ENCODE data around the gene LNX2. TPM values are rescaled to one million over a fixed set of nuclear protein-coding genes. Genes with fewer than 3 reads are reported as not detected.
"Not testable (repeated sequence)": the region's sequence is repeated elsewhere in the genome, so short reads cannot be mapped to it uniquely, and the experiment has no call there.

Gene LNX2
- total RNA-seq, 5 donors from 2014 or later (not counting 1 experiment from before 2014, with no cell fraction given), result 5.0 to 11.8 (median 9.8) TPM

DNA sequence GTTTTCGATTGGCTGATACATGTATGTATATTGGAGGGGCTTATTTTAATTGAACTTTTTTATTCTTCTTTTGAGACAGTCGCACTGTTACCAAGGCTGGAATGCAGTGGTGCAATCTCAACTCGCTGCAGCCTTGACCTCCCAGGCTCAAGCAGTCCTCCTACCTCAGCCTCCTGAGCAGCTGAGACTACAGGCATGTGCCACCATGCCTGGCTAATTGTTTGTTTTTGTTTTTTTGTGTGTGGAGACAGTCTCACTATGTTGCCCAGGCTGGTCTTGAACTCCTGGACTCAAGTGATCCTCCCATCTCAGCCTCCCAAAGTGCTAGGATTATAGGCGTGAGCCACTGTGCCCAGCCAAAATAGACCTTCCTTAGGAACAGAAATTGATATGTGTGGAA lies 8.4 kb upstream of the LNX2 start:
- H3K27me3 ChIP-seq (replicated peaks in 1 of 2; ENCODE audit: control insufficient read depth in 2 of 2, extremely low read depth in 1 of 2, insufficient read depth in 2 of 2, low read length in 1 of 2), result not testable (repeated sequence)

DNA sequence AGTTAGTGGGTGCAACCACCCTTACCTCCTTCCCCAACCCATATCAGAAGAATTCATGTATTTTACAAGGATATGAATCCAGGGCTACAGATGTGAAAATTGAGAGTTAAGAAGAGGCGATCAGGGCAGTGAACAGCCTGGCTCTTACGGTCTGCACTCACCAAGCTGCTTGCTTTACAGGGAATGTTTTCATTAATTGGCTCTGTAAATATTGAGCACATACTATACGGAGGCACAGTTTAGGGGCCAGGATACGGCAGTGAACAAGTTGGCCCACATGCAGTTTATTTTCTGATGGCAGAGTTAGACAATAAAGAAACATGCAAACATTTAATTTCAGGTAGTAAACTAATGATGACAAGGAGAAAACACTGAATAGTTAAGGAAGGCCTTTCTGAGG lies 7.8 kb upstream of the LNX2 start:
- no peaks in the 10 kb centered on the region for H3K9me3 Mint-ChIP-seq
- Histone ChIP-seq H3K36me3 (ENCODE audit: control insufficient read depth in 2 of 2, extremely low read depth in 1 of 2, insufficient read depth in 1 of 2, low read length in 1 of 2) (peaks cover 6 to 24% of the 10 kb centered on the region in 2 donors), H3K9me3 (no peaks in the 10 kb centered on the region), H3K4me1 (ENCODE audit: control insufficient read depth in 1 of 2, extremely low read depth in 1 of 2, insufficient read depth in 2 of 2, low read length in 2 of 2) (peaks cover 6 to 7% of the 10 kb centered on the region in 2 experiments), H3K27me3 (replicated peaks in 1 of 2; ENCODE audit: control insufficient read depth in 2 of 2, extremely low read depth in 1 of 2, insufficient read depth in 2 of 2, low read length in 1 of 2) (no peaks in the 10 kb centered on the region), H3K4me3 (ENCODE audit: control insufficient read depth in 1 of 2, extremely low read depth in 1 of 2, low read length in 1 of 2) (no peak overlapping the region), H3K27ac (ENCODE audit: low read length) (no peak overlapping the region)
- no peak overlapping the region for H3K27ac Mint-ChIP-seq
- ChIA-PET POLR2A (no interaction called here), CTCF (no interaction called here)
- no peak for DNase-seq
- no peaks in the 10 kb centered on the region for H3K27me3 Mint-ChIP-seq
- peaks cover 51% of the 10 kb centered on the region for H3K36me3 Mint-ChIP-seq
- 100% methylated on average over 3 of the region's 4 CpGs for WGBS (ENCODE audit: insufficient coverage)
- no peak for ATAC-seq (replicated peaks in 1 of 4)
- peaks cover 79 to 85% (median 80%) of the 10 kb centered on the region in 3 donors for H3K4me1 Mint-ChIP-seq
- H3K4me3 Mint-ChIP-seq, result no peak overlapping the region

More for the DNA sequence above, 8.4 kb upstream of the LNX2 start:
- H3K4me3 ChIP-seq (ENCODE audit: control insufficient read depth in 1 of 2, extremely low read depth in 1 of 2, low read length in 1 of 2); H3K27ac Mint-ChIP-seq; POLR2A ChIA-PET; DNase-seq; H3K27me3 Mint-ChIP-seq; H3K27ac ChIP-seq (ENCODE audit: low read length); H3K9me3 Mint-ChIP-seq; H3K9me3 ChIP-seq; ATAC-seq (replicated peaks in 1 of 4); H3K4me3 Mint-ChIP-seq; H3K4me1 ChIP-seq (ENCODE audit: control insufficient read depth in 1 of 2, extremely low read depth in 1 of 2, insufficient read depth in 2 of 2, low read length in 2 of 2): not testable (repeated sequence)
- CTCF ChIA-PET, result interaction anchor here in 1 of 2 donors (1.0 kb wide), 1 partner anchor 8 kb away, joined by 3 read pairs; the partner anchor contains the start of gene LNX2
- 92% methylated on average over 2 of the region's 4 CpGs for WGBS (ENCODE audit: insufficient coverage)
- H3K36me3 ChIP-seq (ENCODE audit: control insufficient read depth in 2 of 2, extremely low read depth in 1 of 2, insufficient read depth in 1 of 2, low read length in 1 of 2), result peaks cover 6 to 24% of the 10 kb centered on the region in 2 donors
- peaks cover 73 to 84% (median 73%) of the 10 kb centered on the region in 3 donors for H3K4me1 Mint-ChIP-seq
- H3K36me3 Mint-ChIP-seq, result peaks cover 48% of the 10 kb centered on the region

DNA sequence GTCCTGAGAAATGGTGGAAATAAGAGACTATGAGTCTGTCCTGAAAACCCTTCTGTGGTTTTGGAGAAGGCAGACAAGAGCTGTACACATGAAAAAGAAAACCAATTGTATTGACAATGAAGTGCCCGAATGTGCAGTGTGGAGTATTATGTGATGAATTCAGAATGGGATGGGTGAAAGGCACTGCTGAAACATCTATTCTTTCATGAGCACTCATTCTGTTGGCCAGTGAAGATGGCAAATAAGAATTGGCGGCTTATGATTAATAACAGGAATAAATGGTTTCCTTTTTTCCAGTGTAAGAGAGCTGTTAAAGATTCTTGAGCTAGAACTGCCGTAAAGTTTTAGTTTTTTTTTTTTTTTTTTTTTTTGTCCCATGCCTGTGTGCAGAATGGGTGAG lies 7.1 kb upstream of the LNX2 start:
- Histone ChIP-seq H3K4me3 (ENCODE audit: control insufficient read depth in 1 of 2, extremely low read depth in 1 of 2, low read length in 1 of 2) (no peak overlapping the region), H3K9me3 (no peaks in the 10 kb centered on the region), H3K36me3 (ENCODE audit: control insufficient read depth in 2 of 2, extremely low read depth in 1 of 2, insufficient read depth in 1 of 2, low read length in 1 of 2) (peaks cover 6 to 17% of the 10 kb centered on the region in 2 donors), H3K27me3 (replicated peaks in 1 of 2; ENCODE audit: control insufficient read depth in 2 of 2, extremely low read depth in 1 of 2, insufficient read depth in 2 of 2, low read length in 1 of 2) (no peaks in the 10 kb centered on the region), H3K4me1 (ENCODE audit: control insufficient read depth in 1 of 2, extremely low read depth in 1 of 2, insufficient read depth in 2 of 2, low read length in 2 of 2) (peaks cover 9 to 14% of the 10 kb centered on the region in 2 experiments), H3K27ac (ENCODE audit: low read length) (no peak overlapping the region)
- POLR2A ChIA-PET, result interaction anchor here in 1 of 2 donors (0.5 kb wide), 1 partner anchor 198 kb away, joined by 3 read pairs; no protein-coding TSS in a partner anchor
- Mint-ChIP-seq H3K27me3 (no peaks in the 10 kb centered on the region), H3K9me3 (no peaks in the 10 kb centered on the region), H3K4me1 (peaks cover 79 to 87% (median 82%) of the 10 kb centered on the region in 3 donors), H3K36me3 (peaks cover 49% of the 10 kb centered on the region), H3K4me3 (no peak overlapping the region), H3K27ac (no peak overlapping the region)
- DNase-seq (no peak), ATAC-seq (replicated peaks in 1 of 4) (no peak)
- CTCF ChIA-PET, result no interaction called here
- 63% methylated on average over 1 of the region's 3 CpGs for WGBS (ENCODE audit: insufficient coverage)

DNA sequence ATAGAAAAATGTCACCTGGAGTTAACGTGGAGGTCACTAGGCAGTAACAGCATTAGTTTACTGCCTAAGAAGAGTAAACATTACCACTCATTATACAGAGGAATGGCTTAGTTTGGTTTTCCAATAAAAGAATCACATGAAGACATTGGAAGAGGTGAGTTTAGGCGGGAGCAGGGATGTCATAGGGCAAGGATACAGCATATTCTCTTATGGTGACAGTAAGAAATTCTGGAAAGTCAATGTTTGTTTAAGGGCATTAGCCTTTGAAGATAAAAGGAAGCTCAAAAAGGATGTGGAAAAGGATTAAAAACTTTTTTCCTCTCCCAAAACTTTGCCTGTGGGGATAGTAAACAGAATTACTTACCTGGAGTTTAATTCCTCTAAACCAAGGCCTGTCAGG lies 5.5 kb upstream of the LNX2 start:
- WGBS (ENCODE audit: insufficient coverage), result 90% methylated on average over 1 of the region's 2 CpGs
- H3K36me3 Mint-ChIP-seq, result peaks cover 40% of the 10 kb centered on the region
- H3K4me3 Mint-ChIP-seq, result no peak overlapping the region
- H3K27me3 Mint-ChIP-seq, result no peaks in the 10 kb centered on the region
- peaks cover 2 to 14% of the 10 kb centered on the region in 2 donors for H3K36me3 ChIP-seq (ENCODE audit: control insufficient read depth in 2 of 2, extremely low read depth in 1 of 2, insufficient read depth in 1 of 2, low read length in 1 of 2)
- H3K4me1 Mint-ChIP-seq, result peaks cover 68 to 77% (median 70%) of the 10 kb centered on the region in 3 donors
- peaks cover 9 to 20% of the 10 kb centered on the region in 2 experiments for H3K4me1 ChIP-seq (ENCODE audit: control insufficient read depth in 1 of 2, extremely low read depth in 1 of 2, insufficient read depth in 2 of 2, low read length in 2 of 2)
- no peak overlapping the region for H3K27ac Mint-ChIP-seq
- H3K27ac ChIP-seq (ENCODE audit: low read length), result no peak overlapping the region
- no peaks in the 10 kb centered on the region for H3K9me3 ChIP-seq
- no peaks in the 10 kb centered on the region for H3K27me3 ChIP-seq (replicated peaks in 1 of 2; ENCODE audit: control insufficient read depth in 2 of 2, extremely low read depth in 1 of 2, insufficient read depth in 2 of 2, low read length in 1 of 2)
- ChIA-PET CTCF (interaction anchor here in 1 of 2 donors (1.3 kb wide), 1 partner anchor 9 kb away, joined by 4 read pairs; no protein-coding TSS in a partner anchor), POLR2A (no interaction called here)
- no peak overlapping the region for H3K4me3 ChIP-seq (ENCODE audit: control insufficient read depth in 1 of 2, extremely low read depth in 1 of 2, low read length in 1 of 2)
- ATAC-seq (replicated peaks in 1 of 4), result no peak
- DNase-seq, result no peak
- H3K9me3 Mint-ChIP-seq, result no peaks in the 10 kb centered on the region

DNA sequence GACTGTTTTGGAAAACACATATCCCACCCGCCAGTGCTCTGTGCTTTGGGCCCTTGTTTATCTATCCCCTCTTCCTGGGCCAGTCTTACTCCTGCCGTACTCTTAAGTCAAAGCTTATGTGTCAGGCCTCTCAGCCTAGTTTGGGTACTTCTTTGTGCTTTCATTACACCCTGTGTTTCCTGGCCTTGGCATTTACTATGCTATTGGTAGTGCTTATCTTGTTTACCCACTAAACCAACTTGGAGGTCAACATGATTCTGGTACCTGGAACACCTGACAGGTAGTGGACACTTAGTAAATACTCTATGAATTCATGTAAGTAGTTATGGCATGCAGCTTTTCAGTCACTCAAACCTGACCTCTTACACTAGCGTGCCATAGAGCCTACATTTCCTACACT lies 3.7 kb upstream of the LNX2 start:
- H3K9me3 Mint-ChIP-seq, result no peaks in the 10 kb centered on the region
- Histone ChIP-seq H3K4me1 (ENCODE audit: control insufficient read depth in 1 of 2, extremely low read depth in 1 of 2, insufficient read depth in 2 of 2, low read length in 2 of 2) (peaks cover 15 to 23% of the 10 kb centered on the region in 2 experiments), H3K27me3 (replicated peaks in 1 of 2; ENCODE audit: control insufficient read depth in 2 of 2, extremely low read depth in 1 of 2, insufficient read depth in 2 of 2, low read length in 1 of 2) (no peaks in the 10 kb centered on the region), H3K36me3 (ENCODE audit: control insufficient read depth in 2 of 2, extremely low read depth in 1 of 2, insufficient read depth in 1 of 2, low read length in 1 of 2) (peaks cover 2 to 14% of the 10 kb centered on the region in 2 donors), H3K9me3 (no peaks in the 10 kb centered on the region), H3K4me3 (ENCODE audit: control insufficient read depth in 1 of 2, extremely low read depth in 1 of 2, low read length in 1 of 2) (no peak overlapping the region), H3K27ac (ENCODE audit: low read length) (no peak overlapping the region)
- no peak for DNase-seq
- no peak for ATAC-seq (replicated peaks in 1 of 4)
- no CpG with 5 or more reads among the region's 3 CpGs for WGBS (ENCODE audit: insufficient coverage)
- H3K4me1 Mint-ChIP-seq, result peaks cover 69 to 72% (median 71%) of the 10 kb centered on the region in 3 donors
- ChIA-PET POLR2A (interaction anchor here in 1 of 2 donors (0.6 kb wide), 1 partner anchor 417 kb away, joined by 4 read pairs; no protein-coding TSS in a partner anchor), CTCF (interaction anchor here in 1 of 2 donors (0.5 kb wide), 1 partner anchor 12 kb away, joined by 4 read pairs; no protein-coding TSS in a partner anchor)
- H3K27me3 Mint-ChIP-seq, result no peaks in the 10 kb centered on the region
- H3K36me3 Mint-ChIP-seq, result peaks cover 37% of the 10 kb centered on the region
- H3K4me3 Mint-ChIP-seq, result peak overlapping the region in 1 of 3 donors; percentile 91
- H3K27ac Mint-ChIP-seq, result peak overlapping the region in 1 of 2 donors; percentile 66

DNA sequence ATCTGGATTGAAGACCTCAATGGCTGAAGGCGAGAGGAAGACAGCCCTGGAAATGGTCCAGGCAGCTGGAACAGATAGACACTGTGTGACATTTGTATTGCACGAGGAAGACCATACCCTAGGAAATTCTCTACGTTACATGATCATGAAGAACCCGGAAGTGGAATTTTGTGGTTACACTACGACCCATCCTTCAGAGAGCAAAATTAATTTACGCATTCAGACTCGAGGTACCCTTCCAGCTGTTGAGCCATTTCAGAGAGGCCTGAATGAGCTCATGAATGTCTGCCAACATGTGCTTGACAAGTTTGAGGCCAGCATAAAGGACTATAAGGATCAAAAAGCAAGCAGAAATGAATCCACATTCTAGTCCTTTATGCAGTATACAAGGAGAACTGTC lies 2.6 kb upstream of the LNX2 start:
- Mint-ChIP-seq H3K9me3 (no peaks in the 10 kb centered on the region), H3K4me3 (peak overlapping the region; percentile 88 to 92 (median 91)), H3K36me3 (peaks cover 32% of the 10 kb centered on the region), H3K4me1 (peaks cover 73 to 74% (median 73%) of the 10 kb centered on the region in 3 donors), H3K27me3 (no peaks in the 10 kb centered on the region), H3K27ac (no peak overlapping the region)
- ATAC-seq (replicated peaks in 1 of 4), result no peak
- Histone ChIP-seq H3K4me3 (ENCODE audit: control insufficient read depth in 1 of 2, extremely low read depth in 1 of 2, low read length in 1 of 2) (no peak overlapping the region), H3K4me1 (ENCODE audit: control insufficient read depth in 1 of 2, extremely low read depth in 1 of 2, insufficient read depth in 2 of 2, low read length in 2 of 2) (peaks cover 21 to 24% of the 10 kb centered on the region in 2 experiments), H3K9me3 (no peaks in the 10 kb centered on the region), H3K27me3 (replicated peaks in 1 of 2; ENCODE audit: control insufficient read depth in 2 of 2, extremely low read depth in 1 of 2, insufficient read depth in 2 of 2, low read length in 1 of 2) (no peaks in the 10 kb centered on the region), H3K27ac (ENCODE audit: low read length) (no peak overlapping the region), H3K36me3 (ENCODE audit: control insufficient read depth in 2 of 2, extremely low read depth in 1 of 2, insufficient read depth in 1 of 2, low read length in 1 of 2) (peaks cover 2 to 14% of the 10 kb centered on the region in 2 donors)
- ChIA-PET CTCF (interaction anchor here in 1 of 2 donors (0.7 kb wide), 1 partner anchor 208 kb away, joined by 3 read pairs; no protein-coding TSS in a partner anchor), POLR2A (interaction anchor here in 1 of 2 donors (0.6 to 1.4 kb wide), 2 partner anchors 9 to 26 kb away, joined by 3 to 4 read pairs; no protein-coding TSS in a partner anchor)
- 85% methylated on average over 7 of the region's 7 CpGs for WGBS (ENCODE audit: insufficient coverage)
- DNase-seq, result no peak
